Measurements from ENCODE around the gene ASXL2. TPM values are rescaled to one million over a fixed set of nuclear protein-coding genes. Genes with fewer than 3 reads are reported as not detected.
A peak's percentile ranks its signal among the peaks of the same experiment; 100 is the strongest.
"Not testable (repeated sequence)": the region's sequence is repeated elsewhere in the genome, so short reads cannot be mapped to it uniquely, and the experiment has no call there.

Gene ASXL2
- total RNA-seq, 2 experiments from 2014 or later = 56.1 to 62.0 TPM

GRCh38 chr2:25842155-25842554 is 36.1 kb downstream of the ASXL2 start:
- no peak for ATAC-seq
- no peak for DNase-seq
- CTCF ChIA-PET = interaction anchor here (0.7 to 3.7 kb wide), 4 partner anchors 9 to 32 kb away, joined by 3 to 16 read pairs (median 4); no protein-coding TSS in a partner anchor
- peaks cover 10% of the 10 kb centered on the region for H3K4me1 Mint-ChIP-seq
- no peak overlapping the region for H3K27ac Mint-ChIP-seq
- no peaks in the 10 kb centered on the region for H3K27me3 Mint-ChIP-seq
- H3K36me3 Mint-ChIP-seq = peaks cover 11% of the 10 kb centered on the region
- no peak overlapping the region for H3K4me3 Mint-ChIP-seq
- H3K9me3 Mint-ChIP-seq (ENCODE audit: low read depth) = no peaks in the 10 kb centered on the region

GRCh38 chr2:25838152-25838756 is 40.0 kb downstream of the ASXL2 start:
- Mint-ChIP-seq H3K4me1 (peaks cover 21% of the 10 kb centered on the region), H3K36me3 (peaks cover 17% of the 10 kb centered on the region), H3K9me3 (ENCODE audit: low read depth) (no peaks in the 10 kb centered on the region), H3K4me3 (no peak overlapping the region), H3K27me3 (no peaks in the 10 kb centered on the region), H3K27ac (no peak overlapping the region)
- ATAC-seq (no peak), DNase-seq (no peak)
- CTCF ChIA-PET = interaction anchor here (1.1 to 3.7 kb wide), 3 partner anchors 13 to 21 kb away, joined by 3 to 16 read pairs (median 4); no protein-coding TSS in a partner anchor

DNA sequence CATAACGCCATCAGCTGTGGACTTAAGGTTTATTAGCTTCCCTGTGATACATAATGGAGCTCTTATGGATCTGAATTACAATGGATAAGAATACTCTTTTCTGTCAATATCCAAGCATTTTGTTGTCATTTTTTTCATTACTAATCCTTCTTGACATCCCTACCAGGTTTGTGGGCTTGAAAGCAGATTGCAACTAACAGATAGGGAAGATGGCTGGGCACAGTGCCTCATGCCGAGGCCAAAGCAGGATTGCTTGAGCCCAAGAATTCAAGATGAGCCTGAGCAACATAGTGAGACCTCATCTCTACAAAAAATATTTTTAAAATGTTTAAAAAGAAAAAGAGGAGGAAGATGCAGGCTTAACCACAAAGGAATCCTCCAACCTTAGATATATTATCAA is 42.4 kb downstream of the ASXL2 start:
- Mint-ChIP-seq H3K36me3 (peaks cover 31% of the 10 kb centered on the region), H3K27me3 (no peaks in the 10 kb centered on the region), H3K9me3 (ENCODE audit: low read depth) (no peaks in the 10 kb centered on the region), H3K4me1 (peaks cover 39% of the 10 kb centered on the region), H3K4me3 (no peak overlapping the region), H3K27ac (no peak overlapping the region)
- CTCF ChIA-PET = interaction anchor here (0.8 to 1.7 kb wide), 3 partner anchors 15 to 115 kb away, joined by 3 read pairs; no protein-coding TSS in a partner anchor
- DNase-seq = no peak
- no peak for ATAC-seq

GRCh38 chr2:25833566-25833965 is 44.7 kb downstream of the ASXL2 start:
- no peak overlapping the region for H3K4me3 Mint-ChIP-seq
- ATAC-seq (no peak), DNase-seq (no peak)
- peaks cover 2% of the 10 kb centered on the region for H3K9me3 Mint-ChIP-seq (ENCODE audit: low read depth)
- CTCF ChIA-PET = interaction anchor here (1.3 kb wide), 1 partner anchor 17 kb away, joined by 5 read pairs; no protein-coding TSS in a partner anchor
- peaks cover 55% of the 10 kb centered on the region for H3K4me1 Mint-ChIP-seq
- H3K36me3 Mint-ChIP-seq = peaks cover 42% of the 10 kb centered on the region
- H3K27ac Mint-ChIP-seq = no peak overlapping the region
- H3K27me3 Mint-ChIP-seq = no peaks in the 10 kb centered on the region

DNA sequence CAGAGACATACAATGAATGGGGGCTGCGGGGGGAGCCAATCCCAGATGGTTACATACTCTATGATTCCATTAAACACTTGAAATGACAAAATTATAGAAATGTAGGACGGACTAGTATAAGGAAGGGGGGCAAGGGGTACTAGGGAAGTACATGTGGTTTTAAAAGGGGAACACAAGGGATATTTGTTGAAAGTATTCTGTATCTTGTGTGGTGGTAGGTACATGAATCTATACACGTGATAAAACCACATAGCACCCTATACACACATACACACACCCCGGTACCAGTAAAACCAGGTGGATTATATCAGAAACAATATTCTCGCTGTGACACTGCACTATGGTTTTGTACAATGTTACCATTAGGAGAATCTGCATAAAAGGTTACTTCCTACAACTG is 45.4 kb downstream of the ASXL2 start:
- no peak for ATAC-seq

DNA sequence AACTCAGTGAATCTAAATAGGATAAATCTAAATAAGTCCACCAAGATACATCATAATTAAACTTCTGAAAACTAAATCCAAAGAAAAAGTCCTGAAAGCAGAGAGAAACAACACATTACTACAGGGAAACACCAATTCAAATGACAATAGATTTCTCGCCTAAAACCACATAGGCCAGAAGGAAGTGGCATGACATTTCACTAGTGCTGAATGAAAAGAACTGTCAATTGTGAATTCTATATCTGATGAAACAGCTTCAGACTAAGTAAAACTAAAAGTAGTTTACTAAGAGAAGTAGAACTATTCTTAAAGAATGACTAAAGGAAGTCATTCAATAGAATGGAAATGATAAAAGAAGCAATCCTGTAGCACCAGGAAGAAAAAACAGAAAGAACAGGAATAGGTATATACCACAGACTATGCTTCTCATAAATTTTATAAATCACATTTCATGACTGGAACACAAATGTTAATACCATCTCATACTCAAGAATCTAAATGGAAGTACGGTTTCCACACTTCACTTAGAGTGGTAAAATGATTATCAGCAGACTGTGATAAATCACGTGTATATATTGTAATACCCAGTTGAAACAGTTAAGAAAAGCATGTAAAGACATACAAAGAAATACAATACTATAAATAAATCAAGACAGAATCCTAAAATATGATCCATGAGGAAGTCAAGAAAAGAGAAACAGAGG is 46.4 kb downstream of the ASXL2 start:
- Mint-ChIP-seq H3K36me3 (peaks cover 44% of the 10 kb centered on the region), H3K27ac (peak overlapping the region; percentile 87), H3K27me3 (no peaks in the 10 kb centered on the region), H3K4me1 (peaks cover 49% of the 10 kb centered on the region), H3K4me3 (peak overlapping the region; percentile 56), H3K9me3 (ENCODE audit: low read depth) (peaks cover 2% of the 10 kb centered on the region)
- CTCF ChIA-PET = interaction anchor here (0.9 to 2.3 kb wide), 5 partner anchors 10 to 158 kb away, joined by 3 to 8 read pairs (median 3); partner anchors contain the start of gene DTNB
- ATAC-seq (peak; percentile 88), DNase-seq (peak; percentile 51)

More for the DNA sequence above, 45.4 kb downstream of the ASXL2 start:
- H3K9me3 Mint-ChIP-seq (ENCODE audit: low read depth) = peaks cover 2% of the 10 kb centered on the region
- no peaks in the 10 kb centered on the region for H3K27me3 Mint-ChIP-seq
- CTCF ChIA-PET = no interaction called here
- H3K36me3 Mint-ChIP-seq = peaks cover 42% of the 10 kb centered on the region
- H3K4me3 Mint-ChIP-seq = no peak overlapping the region
- DNase-seq = no peak
- peak overlapping the region; percentile 87 for H3K27ac Mint-ChIP-seq
- H3K4me1 Mint-ChIP-seq = peaks cover 51% of the 10 kb centered on the region

GRCh38 chr2:25829828-25830227 is 48.5 kb downstream of the ASXL2 start:
- CTCF ChIA-PET = interaction anchor here (1.1 to 2.3 kb wide), 3 partner anchors 13 to 223 kb away, joined by 3 to 8 read pairs (median 3); no protein-coding TSS in a partner anchor
- ATAC-seq = no peak
- DNase-seq = no peak
- Mint-ChIP-seq H3K4me3 (no peak overlapping the region), H3K27ac (peak overlapping the region; percentile 54), H3K4me1 (peaks cover 63% of the 10 kb centered on the region), H3K27me3 (no peaks in the 10 kb centered on the region), H3K36me3 (peaks cover 42% of the 10 kb centered on the region), H3K9me3 (ENCODE audit: low read depth) (peaks cover 2% of the 10 kb centered on the region)

GRCh38 chr2:25829377-25829704 is 48.9 kb downstream of the ASXL2 start:
- Mint-ChIP-seq H3K36me3 (peaks cover 38% of the 10 kb centered on the region), H3K4me1 (peaks cover 65% of the 10 kb centered on the region), H3K4me3 (no peak overlapping the region), H3K27ac (peak overlapping the region; percentile 54), H3K27me3 (no peaks in the 10 kb centered on the region), H3K9me3 (ENCODE audit: low read depth) (peaks cover 2% of the 10 kb centered on the region)
- no peak for ATAC-seq
- DNase-seq = no peak
- CTCF ChIA-PET = no interaction called here

DNA sequence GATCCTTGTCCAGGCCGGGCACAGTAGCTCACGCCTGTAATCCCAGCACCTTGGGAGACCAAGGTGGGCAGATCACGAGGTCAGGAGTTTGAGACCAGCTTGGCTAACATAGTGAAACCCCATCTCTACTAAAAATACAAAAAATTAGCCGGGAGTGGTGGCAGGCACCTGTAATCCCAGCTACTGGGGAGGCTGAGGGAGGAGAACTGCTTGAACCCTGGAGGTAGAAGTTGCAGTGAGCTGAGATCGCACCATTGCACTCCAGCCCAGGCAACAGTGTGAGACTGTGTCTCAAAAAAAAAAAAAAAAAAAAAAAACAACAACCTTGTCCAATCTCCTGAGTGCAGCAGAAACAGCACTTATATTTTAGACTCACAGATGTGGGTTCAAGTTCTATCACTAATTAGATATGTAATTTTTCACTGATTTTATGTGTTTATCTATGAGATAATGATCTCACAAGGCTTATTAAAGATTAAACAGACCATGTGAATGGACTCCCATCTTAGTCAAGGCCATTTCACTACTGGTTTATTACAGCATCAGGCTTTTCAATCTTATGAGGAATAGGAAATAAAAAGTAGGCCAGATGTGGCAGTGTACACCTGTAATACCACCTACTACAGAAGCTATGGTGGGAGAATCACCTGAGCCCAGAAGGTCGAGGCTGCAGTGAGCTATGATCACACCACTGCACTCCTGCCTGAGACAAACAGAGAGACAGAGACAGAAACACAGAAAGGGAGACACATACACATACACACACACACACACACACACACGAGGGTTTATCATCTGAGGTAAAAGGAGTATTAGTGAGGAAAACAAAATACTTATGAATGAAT is 49.5 kb downstream of the ASXL2 start:
- not testable (repeated sequence) for ATAC-seq; H3K4me3 Mint-ChIP-seq; H3K27ac Mint-ChIP-seq; DNase-seq; H3K27me3 Mint-ChIP-seq; H3K9me3 Mint-ChIP-seq (ENCODE audit: low read depth)
- peaks cover 36% of the 10 kb centered on the region for H3K36me3 Mint-ChIP-seq
- CTCF ChIA-PET = interaction anchor here (1.1 kb wide), 1 partner anchor 24 kb away, joined by 3 read pairs; no protein-coding TSS in a partner anchor
- peaks cover 67% of the 10 kb centered on the region for H3K4me1 Mint-ChIP-seq

DNA sequence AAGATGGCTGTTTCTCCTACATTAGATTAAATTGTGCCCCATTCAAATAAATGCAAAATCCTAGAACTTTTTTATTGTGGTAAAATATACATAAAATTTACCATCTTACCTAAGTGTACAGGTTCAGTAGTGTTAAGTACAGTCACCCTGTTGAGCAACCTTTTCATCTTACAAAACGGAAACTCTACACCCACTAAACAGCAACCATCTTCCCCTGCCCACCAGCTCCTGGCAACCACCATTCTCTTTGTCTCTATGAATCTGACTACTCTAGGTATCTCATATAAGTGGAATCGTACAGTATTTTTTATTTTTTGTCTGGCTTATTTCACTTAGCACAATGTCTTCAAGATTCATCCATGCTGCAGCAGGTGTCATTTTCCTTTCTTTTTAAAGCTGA is 53.0 kb downstream of the ASXL2 start:
- peaks cover 23% of the 10 kb centered on the region for H3K36me3 Mint-ChIP-seq
- DNase-seq (peak; percentile 72), ATAC-seq (peak; percentile 85)
- H3K4me3 Mint-ChIP-seq = peak overlapping the region; percentile 69
- H3K27me3 Mint-ChIP-seq = no peaks in the 10 kb centered on the region
- H3K9me3 Mint-ChIP-seq (ENCODE audit: low read depth) = no peaks in the 10 kb centered on the region
- CTCF ChIA-PET = interaction anchor here (0.5 to 2.0 kb wide), 6 partner anchors 13 to 525 kb away, joined by 3 to 4 read pairs (median 4); partner anchors contain the start of gene ASXL2
- peak overlapping the region; percentile 87 for H3K27ac Mint-ChIP-seq
- peaks cover 67% of the 10 kb centered on the region for H3K4me1 Mint-ChIP-seq

GRCh38 chr2:25824718-25825117 is 53.6 kb downstream of the ASXL2 start:
- no peaks in the 10 kb centered on the region for H3K9me3 Mint-ChIP-seq (ENCODE audit: low read depth)
- peaks cover 62% of the 10 kb centered on the region for H3K4me1 Mint-ChIP-seq
- CTCF ChIA-PET = interaction anchor here (0.5 to 2.0 kb wide), 5 partner anchors 13 to 116 kb away, joined by 3 to 5 read pairs (median 4); partner anchors contain the start of gene ASXL2
- H3K27me3 Mint-ChIP-seq = no peaks in the 10 kb centered on the region
- DNase-seq (no peak), ATAC-seq (no peak)
- H3K36me3 Mint-ChIP-seq = peaks cover 20% of the 10 kb centered on the region
- H3K4me3 Mint-ChIP-seq = peak overlapping the region; percentile 69
- peak overlapping the region; percentile 87 for H3K27ac Mint-ChIP-seq

DNA sequence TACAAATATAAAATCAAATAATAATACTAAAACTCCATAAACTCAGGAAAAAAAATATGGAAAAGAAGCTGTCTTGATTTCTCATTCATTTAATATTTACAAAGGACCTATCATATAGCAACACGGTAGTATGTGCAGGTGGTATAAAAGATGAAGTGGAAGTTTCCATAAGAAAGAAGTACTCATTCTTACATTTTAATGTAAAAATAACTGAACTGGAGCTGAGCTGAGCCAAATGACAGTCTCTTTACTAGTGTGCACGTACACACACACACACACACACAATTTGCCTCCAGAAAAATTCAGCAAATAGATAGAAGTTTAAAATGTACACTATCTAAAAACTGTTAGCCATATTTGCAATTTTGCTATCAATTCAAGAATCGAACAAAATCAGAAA is 54.1 kb downstream of the ASXL2 start:
- no peak for ATAC-seq
- H3K27ac Mint-ChIP-seq = peak overlapping the region; percentile 87
- peak overlapping the region; percentile 69 for H3K4me3 Mint-ChIP-seq
- CTCF ChIA-PET = interaction anchor here (0.9 to 2.0 kb wide), 3 partner anchors 14 to 55 kb away, joined by 3 to 5 read pairs (median 4); partner anchors contain the start of gene ASXL2
- no peaks in the 10 kb centered on the region for H3K9me3 Mint-ChIP-seq (ENCODE audit: low read depth)
- H3K36me3 Mint-ChIP-seq = peaks cover 18% of the 10 kb centered on the region
- H3K27me3 Mint-ChIP-seq = no peaks in the 10 kb centered on the region
- peaks cover 59% of the 10 kb centered on the region for H3K4me1 Mint-ChIP-seq
- DNase-seq = no peak
